ENCODE results near the gene RNF149.
A peak's percentile ranks its signal among the peaks of the same experiment; 100 is the strongest.
"Not testable (repeated sequence)": the region's sequence is repeated elsewhere in the genome, so short reads cannot be mapped to it uniquely, and the experiment has no call there.

The RNF149 gene, protein sequence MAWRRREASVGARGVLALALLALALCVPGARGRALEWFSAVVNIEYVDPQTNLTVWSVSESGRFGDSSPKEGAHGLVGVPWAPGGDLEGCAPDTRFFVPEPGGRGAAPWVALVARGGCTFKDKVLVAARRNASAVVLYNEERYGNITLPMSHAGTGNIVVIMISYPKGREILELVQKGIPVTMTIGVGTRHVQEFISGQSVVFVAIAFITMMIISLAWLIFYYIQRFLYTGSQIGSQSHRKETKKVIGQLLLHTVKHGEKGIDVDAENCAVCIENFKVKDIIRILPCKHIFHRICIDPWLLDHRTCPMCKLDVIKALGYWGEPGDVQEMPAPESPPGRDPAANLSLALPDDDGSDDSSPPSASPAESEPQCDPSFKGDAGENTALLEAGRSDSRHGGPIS

DNA sequence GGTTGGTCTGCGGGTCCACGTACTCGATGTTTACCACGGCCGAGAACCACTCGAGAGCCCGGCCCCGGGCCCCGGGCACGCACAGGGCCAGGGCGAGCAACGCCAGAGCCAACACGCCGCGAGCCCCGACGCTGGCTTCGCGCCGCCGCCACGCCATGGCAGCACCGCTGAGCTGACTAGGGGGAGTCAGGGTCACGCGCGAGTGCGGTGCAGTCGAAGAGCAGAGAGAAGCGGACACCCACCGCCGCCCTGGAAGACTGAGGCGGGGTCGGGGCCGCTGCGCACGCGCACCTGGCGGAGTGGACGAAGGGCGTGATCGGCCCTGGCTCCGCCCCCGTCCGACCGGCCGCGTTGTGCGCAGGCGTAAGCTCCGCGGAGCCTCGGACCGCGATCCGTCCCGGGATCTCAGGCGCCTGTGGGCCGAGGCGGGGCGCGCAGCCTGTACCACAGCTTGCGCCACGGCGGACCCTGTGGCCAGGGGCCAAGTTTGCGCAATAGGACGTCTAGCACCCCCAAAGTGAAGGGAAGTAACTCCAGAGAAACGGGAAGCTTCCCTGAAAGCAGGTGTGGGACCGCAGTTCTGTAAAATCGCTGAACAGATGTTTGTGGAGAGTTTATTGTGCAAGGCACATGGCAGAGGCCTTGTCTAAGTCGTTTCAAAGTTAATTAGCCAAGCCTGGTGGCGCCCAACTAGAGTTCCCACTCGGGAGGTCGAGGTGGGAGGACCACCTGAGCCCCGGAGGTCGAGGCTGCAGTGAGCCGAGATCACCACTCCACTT is at the start of gene RNF149:
RNF149 (minus strand) TSS at position 270 of the 779 bp plus-strand sequence; CDS start at position 157, 113 bp downstream.
- DNase-seq: peak; percentile 74

DNA sequence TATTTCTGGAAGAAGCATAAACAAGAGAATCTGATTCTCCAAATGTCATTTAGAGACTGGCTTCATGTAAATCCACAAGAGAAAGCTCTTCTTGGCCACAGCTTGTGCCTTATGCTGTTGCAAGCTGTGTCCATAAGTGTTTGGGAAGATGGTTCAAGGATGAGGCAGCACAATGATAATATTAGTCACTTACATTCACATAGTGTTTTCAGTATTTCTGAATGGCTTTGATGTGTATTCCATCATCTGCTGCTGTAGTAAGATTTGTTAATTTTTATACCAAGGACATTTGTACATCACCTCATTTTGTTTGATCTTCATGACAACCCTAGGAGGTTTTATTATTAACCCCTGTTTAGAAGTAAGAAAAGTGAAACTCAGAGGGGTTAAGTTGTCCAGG is 48.9 kb upstream of the RNF149 start:
- no peak for DNase-seq

DNA sequence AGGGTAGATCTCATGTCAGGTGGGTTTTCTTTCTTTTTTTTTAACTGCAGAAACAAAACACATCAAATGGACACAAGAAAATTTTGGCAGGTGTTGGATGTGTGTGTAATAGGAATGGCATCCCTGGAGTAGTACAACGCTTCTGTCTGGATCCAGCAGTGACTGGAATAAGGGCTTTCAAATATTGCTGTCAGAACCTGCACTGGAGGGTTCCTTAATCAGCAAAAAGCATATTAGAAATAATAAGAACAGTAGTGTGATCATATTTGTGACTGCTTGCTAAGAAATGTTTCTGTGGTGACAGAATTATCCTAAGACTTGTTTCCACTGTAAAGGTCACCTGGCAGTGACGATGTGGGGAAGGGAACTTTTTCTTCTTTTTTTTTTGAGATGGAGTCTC is 48.0 kb upstream of the RNF149 start:
- DNase-seq: no peak

DNA sequence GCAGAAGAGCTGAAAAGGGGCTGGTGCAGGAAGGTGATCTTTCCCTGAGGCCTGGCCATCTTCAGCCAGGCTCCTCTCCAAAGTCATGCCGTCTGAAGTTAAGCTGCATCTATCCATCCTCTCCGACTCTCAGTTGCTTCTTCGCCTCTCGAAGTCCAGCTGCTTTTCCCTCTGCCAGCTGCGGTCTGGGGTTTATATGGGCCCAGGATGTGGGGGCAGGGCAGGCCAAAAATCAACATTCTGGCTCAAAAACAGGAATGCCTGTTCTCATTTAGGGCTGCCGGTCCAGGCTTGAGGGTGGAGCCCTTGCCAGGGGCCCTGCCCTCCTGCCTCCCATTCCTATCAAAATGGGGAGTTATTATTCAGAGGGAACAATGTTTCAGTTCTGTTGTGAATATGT is 47.6 kb upstream of the RNF149 start:
- no peak for DNase-seq

DNA sequence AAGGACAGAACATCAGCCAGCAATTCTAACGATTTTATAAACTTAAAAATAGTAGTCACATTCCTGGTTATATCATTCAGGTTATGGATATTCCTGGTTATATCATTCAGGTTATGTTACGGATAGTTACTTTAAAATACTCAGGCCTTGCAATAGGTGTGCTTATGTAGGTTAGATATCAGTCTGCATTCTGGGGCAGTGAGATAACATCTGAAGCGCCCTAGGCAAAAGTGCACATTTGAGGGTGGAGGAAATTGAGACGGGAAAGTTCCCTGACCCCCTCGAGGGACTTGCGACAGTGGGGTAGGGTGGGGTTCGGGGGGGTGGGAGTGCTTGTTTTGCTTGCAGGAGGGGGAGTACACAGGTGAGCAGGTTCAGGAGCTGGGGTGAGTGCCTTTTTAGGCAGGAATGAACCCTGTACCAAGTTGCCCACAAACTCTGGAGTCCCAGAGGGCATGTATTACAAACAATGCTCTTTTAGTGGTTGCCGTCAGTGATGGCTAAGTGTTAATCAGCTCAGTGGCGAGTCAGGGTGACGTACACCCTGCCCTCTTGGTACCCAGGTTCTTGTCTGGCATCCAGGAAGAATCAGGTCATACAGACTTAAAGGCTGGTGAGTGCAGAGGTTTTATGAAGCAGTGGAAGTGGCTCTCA is 47.0 kb upstream of the RNF149 start:
- no peak for DNase-seq

DNA sequence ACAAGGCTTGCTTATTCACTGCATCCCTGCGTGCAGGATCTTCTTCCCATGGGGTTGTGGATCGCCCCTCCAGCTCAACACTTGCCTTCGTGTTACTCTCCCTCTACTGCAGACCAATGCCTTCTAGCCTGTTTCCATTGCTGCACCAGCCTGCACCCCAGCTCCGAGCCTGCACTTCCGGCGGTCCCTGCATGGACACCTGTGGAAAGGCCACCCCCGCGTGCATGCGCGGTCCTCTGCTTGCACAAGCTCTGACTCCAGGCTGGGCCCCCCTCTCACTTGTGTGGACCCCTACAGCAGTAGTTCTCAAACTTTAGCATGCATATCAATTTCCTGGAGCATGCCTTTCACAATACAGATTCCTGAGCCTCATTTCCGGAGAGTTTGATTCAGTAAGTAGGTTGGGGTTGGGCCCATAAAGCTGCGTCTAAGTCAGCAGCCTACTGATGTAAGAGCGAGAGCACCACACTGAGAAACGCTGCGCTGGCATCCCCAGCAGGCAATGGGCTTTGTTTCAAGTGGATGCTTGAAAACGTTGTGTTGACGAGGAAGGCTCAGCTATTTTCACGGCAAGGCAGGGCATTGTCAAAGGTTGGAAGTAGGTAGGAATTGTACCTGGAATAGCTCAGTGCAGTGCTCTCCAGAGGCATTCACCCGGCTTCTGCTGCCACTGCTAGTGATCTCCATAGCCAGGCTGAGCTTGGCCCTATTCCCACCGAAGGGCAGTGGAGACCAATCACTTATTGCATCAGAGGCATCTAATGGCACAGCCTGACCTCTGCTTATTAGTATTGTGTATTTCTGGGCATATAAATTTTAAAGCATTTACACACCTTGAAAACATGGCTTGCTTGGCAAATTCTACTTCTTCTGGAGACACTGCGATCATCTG is 46.2 kb upstream of the RNF149 start:
- no peak for DNase-seq

DNA sequence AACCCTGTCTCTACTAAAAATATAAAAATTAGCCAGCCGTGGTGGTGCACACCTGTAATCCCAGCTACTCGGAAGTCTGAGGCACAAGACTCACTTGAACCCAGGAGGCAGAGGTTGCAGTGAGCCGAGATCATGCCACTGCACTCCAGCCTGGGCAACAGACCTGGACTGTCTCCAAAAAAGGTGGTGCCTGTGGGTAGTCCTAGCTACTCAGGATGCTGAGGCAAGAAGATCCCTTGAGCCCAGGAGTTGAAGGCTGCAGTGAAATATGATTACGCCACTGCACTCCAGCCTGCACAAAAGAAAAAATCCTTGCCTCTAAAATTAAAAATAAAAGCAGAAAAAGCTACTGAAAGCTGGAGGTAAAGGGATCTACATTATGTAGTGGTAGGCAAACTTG is 44.1 kb upstream of the RNF149 start:
- not testable (repeated sequence) for DNase-seq

DNA sequence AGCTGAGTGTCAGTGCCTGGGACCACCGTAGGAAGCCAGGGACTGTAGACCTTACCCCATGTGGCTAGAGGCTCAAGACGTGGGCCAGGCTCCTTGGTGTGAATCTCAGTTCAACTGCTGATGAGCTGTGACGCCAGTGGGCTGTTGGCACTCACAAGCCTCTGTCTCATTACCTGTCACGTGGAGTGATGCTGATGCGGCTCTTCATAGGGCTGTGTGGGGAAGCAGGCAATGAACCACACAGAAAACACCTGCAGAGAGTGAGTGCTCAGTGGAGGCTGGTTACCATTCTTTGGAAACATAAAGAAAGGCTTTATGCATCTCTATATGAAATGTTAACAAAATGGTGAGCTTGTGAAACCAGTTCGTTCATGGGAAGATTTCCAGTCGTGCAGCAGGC is 42.7 kb upstream of the RNF149 start:
- no peak for DNase-seq

DNA sequence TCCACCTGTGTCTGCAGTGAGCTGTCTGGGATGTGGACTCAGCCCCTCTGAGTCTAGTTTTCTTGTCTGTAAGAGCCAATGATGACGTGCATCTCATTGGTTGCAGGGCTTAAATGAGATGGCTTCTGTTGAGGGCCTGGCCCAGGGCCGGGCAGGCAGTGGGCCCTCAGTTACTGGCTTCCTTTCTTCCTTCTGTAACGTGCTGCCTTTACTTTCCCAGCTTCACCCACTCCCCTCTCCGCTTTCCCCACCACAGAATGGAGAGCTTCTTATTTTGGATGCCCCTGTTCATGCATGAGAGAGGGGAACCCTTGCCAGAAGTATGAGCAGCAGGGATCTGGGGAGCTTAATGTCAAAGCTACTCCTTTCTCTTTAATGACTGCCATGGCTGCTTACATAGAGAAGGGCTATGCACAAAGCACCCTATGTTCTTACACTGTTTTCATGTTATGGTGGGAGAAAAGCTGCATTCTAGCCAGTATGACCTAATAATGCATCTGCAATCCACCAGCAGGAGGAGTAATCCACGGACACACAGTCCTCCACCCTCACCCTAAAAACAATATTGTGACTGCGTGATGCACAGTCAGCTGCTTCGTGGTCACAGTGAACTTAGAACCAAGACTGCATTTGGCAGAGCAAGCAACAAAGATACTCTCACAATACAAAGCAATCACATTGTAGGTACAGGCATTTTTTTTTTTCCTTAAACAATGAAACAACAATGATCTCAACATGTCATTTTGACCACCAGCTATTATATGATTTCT is 41.6 kb upstream of the RNF149 start:
- no peak for DNase-seq

DNA sequence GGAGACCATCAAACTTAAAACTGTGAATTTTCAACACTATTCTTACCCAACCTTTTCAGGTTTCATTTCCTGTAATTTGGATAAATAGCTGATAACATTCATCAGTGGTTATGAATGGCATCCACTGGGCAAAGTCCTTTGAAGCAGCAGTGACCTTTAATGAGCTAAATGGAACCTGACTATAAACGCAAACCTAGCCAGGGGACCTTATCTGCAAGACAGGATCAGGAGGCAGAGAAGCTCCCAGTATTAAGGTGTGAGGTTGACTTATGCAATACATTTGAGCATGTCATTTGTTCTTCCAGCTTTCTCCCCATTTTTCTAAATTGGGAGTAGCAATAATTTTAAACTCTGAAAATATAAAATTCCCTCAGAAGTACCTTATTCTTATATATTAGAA is 40.4 kb upstream of the RNF149 start:
- no peak for DNase-seq

DNA sequence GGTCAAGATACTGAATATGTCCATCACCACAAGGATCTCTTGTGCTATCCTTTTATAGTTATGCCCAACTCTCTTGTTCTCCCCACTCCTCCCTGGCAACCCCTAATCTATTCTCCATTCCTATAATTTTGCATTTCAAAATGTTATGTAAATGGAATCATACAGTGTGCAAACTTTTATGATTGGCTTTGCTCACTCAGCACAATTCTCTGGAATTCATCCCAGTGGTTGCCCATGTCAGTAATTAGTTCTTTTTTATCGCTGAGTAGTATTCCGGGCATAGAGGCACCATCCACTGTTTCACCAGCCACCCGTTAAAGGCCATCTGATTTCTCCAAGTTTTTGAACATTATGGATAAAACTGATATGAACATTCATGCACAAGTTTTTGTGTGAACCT is 38.4 kb upstream of the RNF149 start:
- DNase-seq: no peak

DNA sequence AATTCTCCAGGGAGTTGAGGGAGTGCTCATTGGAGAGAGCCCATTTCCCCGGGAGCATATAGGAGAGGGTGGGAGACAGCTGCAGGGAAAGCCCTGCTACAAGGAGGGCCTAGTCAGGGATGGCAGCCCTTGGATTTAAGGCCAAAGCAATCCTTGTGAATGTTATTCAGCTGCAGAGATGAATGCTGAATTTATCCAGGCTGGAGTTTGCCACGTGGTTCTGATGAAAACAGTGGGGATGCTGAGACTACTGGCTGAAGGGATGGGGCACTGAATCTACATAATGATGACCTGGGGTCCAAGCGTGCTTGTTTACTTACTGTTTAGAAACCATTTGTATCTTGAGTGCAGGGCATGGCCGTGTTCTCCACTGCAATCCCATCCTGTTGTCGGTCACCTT is 35.6 kb upstream of the RNF149 start:
- DNase-seq: no peak

DNA sequence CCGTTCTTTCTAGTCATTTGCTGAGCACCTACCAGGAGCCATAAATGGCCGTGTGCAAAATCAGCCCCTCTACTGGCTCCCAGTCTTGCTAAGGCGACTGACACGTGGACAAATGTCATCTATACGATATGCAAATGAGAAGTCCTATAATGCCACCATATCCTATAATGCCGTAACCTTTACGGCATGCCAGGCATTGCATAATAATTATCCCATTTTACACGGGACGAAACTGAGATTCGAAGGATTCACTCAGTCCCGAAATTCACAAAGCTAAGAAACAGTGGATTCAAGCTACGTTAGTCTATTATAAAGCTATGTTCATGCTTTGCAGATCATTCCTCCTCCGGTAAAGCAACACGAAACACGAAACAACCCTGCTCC is 34.1 kb upstream of the RNF149 start:
- DNase-seq: no peak

DNA sequence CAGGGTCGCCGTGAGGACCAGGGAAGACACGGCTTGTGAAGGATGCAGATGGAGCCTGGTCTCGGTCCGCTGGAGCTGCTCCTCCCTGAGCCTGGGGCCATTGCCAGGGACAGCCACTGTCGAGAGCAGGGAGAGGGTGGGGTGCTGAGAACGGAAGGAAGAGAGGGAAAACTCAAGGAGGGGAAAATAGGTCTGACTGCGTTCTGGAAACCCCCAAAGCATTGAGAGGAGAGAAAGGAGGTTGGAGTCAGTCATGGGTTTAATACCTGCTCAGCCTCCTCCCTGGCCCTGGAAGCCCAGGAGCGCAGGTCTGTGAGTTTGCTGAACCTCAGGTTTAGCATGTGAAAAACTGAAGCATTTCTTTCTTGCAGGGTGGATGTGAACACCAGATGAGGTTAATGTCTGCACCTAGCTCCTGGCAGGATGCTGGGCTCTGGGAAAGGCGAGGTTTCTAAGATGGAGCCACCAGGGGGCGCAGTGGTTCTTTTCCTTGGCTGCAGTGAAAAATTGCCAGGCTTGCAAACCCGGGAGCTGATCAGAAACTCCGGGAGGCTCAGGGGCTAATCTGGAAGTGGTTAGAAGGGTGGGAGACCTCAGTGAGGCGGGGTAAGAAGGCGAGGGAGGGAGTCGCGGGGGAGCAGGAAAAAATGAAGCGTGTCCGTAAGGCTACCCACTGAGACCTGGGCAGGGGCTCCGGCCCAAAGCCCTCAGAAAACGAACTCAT is 33.6 kb upstream of the RNF149 start:
- peak; percentile 26 for DNase-seq

DNA sequence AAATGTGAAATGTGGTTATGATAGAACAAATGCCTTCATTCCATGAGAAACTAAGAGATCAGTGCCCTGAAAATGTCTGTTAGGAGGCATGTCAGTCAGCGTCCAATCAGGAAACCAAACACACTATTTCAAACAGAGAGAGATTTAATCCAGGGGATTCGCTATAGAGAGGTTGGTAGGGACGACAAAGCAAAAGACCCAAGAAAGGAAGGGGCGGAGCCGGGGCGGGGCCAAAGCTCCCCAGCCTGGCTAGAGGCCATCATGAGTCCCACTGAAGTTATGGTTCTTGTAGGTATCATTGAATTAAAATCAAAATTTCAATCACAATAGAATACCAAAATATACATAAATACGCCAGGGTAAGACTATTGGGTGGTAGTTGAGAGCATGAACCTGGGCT is 32.9 kb upstream of the RNF149 start:
- DNase-seq: no peak

DNA sequence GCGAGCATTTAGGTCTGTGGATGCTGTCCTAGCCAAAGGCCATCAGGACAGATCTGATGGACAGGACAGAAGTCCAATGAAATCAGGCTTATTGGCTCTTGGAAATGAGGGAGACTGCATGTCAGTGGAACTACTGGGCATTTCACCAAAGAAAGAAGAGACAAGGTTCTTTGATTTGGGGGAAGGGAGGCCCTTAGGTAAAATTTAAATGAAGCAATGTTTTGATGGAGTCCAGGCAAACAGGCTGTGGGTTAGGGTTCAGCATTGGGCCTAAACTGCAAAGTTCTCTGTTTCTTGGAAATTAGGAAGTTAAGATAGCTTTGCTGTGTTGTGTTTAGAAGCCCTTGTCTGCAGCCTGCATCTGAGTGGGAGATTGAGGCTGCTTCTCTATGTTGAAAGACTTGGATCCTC is 31.6 kb upstream of the RNF149 start:
- no peak for DNase-seq

DNA sequence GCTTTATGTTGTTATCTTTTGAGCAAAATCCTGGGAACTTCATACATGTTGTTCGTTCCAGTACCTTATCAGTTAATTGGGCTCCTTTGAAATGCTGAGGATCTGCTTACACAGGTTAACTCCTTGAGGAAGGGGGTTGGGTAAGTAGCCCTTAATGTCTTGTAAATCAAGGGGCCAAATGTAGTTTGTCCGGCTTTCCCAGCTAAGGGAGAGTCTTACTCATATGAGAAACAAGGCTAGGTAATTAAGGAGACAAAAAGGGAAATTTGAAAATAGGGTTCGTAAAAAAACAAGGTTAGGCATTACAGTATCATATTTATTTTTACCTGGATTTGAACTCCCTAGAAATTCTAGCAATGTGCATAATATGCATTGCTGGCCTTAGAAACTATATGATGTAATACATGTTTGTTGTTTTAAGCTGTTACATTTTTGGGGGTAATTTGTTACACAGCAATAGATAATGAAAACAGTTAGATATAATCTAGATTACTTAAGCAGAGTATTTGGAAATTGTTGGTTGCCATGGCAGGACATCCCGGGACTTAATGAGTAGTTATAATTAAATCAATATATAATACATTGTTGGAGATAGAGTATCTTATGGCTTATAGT is 30.9 kb upstream of the RNF149 start:
- DNase-seq: no peak

DNA sequence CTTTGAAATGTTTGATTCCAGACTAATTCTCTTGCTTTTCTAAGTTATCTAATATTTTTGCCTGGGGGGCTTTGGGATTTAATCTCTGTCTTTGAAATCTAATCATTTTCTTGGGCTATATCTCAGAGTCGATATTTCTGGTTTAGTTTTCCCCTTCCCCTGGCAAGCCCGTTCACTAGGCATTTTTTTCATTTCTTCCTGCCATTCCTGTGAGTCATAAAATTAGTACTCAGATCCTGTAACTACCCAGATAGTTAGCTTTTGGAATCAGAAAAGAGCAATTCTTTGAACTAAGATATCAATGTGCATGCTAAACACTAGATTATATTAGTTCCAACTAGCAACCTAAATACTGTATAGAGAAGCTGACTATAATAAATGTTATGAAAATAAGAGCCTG is 29.4 kb upstream of the RNF149 start:
- DNase-seq: no peak

DNA sequence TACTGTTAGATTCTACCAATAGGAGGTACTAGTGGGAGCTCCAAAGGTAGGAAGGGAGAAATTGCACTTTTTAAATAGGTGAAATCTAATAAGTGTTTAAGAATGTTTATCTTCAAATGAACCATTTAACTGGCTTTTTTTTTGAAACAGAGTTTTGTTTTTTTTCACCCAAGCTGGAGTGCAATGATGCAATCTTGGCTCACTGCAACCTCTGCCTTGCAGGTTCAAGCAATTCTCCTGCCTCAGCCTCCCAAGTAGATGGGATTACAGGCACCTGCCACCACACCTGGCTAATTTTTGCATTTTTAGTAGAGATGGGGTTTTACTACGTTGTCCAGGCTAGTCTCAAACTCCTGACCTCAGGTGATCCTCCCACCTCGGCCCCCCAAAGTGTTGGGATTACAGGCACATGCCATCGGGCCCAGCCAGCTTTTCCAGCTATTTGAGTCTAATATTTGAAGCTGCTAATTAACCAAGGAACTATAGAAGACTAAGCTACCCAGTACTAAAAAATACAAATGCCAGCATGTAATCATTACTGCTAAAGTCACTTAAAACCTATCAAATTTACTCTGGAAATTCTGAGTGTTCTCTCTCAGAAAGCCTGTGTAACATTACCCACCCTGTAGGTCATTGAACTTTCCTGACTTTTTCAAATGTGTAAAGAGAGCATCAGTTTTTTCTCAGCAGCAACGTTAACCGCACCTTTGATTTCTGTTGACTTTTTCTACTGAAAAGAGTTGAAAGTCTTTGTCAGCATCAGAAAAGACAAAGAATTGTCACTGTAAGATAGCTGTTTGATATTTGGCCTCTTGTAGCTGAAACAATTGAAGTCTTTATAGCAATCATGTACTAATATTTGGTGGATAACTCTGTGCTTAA is 24.6 kb upstream of the RNF149 start:
- DNase-seq: no peak

DNA sequence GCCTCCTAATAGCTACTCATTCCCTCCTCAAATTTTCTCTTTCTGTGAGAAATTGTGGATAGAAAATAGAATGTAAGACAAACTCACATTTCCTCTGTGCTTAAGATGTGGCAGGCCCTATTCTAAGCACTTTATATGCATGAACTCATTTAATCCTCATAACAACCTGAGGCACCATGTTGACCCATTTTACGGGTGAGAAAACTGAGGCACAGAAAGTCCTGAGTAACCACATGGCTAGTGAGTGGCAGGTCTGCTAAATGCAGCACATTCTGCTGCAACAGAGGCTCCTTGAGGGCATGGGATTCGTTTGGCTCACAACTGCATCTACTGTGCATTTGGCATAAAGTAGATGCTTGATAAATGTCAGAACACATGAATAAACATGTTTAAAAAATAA is 22.7 kb upstream of the RNF149 start:
- no peak for DNase-seq
